Peyer's patch (tissue), 4 donors: Measurements from ENCODE around the gene AHI1.

ENCODE experiments used
- POLR2A ChIP-seq, 2 donors: fragments of 450-650 bp; IDR thresholded peaks; one replicate each; pipeline ENCODE4 v1.5.1; 2017; ENCODE audit warnings: antibody characterized with exemption in 2 of 2, mild to moderate bottlenecking in 2 of 2, moderate library complexity in 2 of 2
- TF ChIP-seq, protein P1 (sequence below), 6 experiments: fragments of 450-650 bp in 4 of 6; fragments of 200-600 bp in 2 of 6; sonication (generic) in 1 of 6; IDR thresholded peaks; one replicate each; pipeline ENCODE4 v1.5.1; 2017 to 2019; ENCODE audit warnings: antibody characterized with exemption in 6 of 6, mild to moderate bottlenecking in 3 of 6, moderate library complexity in 1 of 6

DNA sequence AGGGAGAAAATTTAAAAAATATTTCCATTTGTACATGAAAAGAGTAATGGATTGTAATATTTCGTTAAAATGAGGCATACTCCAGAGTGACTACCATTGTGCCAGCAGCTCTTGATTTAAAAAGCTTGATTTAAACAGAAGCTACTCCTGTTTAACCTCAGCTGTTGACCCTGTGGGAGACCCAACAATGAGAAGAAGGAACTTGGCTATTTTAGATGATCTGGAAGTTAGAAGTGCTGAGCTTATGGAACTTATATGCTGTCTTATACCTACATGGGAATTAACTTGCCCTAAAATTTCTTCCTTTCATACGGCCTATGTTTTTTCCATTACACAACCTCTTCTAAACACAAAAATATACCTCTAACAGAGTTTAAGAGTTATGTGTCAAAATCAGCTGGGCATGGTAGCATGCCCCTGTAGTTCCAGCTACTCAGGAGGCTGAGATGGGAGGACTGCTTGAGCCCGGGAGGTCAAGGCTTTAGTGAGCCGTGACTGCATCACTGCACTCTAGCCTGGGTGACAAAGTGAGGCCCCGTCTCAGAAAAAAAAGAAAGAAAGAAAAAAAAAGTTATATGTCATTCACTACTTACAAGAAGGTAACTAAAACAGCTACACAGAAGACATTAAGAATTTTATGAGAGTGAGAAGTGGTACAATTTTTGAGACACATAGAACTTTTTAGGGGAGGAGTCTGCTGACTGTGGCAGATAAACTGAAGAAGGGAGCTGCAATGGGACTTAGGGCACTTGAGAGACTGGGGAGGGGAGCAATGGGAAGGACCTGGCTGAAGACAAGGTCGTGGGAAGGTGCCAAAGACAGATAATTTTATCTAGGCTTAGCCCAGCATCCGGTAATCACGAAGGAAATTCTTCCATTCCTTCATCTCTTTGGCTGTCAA, 176.6 kb downstream of the AHI1 start:
- TF ChIP-seq, protein P1, sequence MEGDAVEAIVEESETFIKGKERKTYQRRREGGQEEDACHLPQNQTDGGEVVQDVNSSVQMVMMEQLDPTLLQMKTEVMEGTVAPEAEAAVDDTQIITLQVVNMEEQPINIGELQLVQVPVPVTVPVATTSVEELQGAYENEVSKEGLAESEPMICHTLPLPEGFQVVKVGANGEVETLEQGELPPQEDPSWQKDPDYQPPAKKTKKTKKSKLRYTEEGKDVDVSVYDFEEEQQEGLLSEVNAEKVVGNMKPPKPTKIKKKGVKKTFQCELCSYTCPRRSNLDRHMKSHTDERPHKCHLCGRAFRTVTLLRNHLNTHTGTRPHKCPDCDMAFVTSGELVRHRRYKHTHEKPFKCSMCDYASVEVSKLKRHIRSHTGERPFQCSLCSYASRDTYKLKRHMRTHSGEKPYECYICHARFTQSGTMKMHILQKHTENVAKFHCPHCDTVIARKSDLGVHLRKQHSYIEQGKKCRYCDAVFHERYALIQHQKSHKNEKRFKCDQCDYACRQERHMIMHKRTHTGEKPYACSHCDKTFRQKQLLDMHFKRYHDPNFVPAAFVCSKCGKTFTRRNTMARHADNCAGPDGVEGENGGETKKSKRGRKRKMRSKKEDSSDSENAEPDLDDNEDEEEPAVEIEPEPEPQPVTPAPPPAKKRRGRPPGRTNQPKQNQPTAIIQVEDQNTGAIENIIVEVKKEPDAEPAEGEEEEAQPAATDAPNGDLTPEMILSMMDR (IDR thresholded peaks at IDR 0.05) = no peak
- no peak for TF ChIP-seq POLR2A (IDR thresholded peaks at IDR 0.05)
